SHP77 treated with DMSO at 0.1 percent for 48 hours (cell line): Measurements from ENCODE around the gene SPR.
A peak's percentile ranks its signal among the peaks of the same experiment; 100 is the strongest.
"Not testable (repeated sequence)": the region's sequence is repeated elsewhere in the genome, so short reads cannot be mapped to it uniquely, and the experiment has no call there.

Experiments
- DNase-seq: peaks from one replicate; lab custom pipeline; 2025; lab: John Stamatoyannopoulos, UW

SPR gene

DNA sequence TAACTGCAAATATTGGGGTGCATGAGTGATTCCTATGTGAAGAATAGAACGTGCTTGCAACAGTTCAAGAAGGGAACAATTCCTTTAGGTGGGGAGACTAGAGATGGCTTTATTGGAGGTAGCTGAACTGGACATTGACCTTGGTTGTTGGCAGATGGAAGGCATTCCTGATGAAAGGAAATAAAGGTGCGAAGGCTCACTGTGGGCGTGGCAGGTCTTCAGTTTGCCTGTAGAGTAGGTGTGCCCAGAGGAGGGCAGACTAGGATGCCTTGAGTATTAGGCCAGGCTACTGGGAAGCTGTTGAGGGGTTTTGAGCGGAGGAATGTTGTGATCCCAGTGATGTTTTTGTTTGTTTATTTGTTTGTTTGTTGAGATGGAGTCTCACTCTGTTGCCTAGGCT is 2.8 kb downstream of the SPR start:
- DNase-seq: no peak

DNA sequence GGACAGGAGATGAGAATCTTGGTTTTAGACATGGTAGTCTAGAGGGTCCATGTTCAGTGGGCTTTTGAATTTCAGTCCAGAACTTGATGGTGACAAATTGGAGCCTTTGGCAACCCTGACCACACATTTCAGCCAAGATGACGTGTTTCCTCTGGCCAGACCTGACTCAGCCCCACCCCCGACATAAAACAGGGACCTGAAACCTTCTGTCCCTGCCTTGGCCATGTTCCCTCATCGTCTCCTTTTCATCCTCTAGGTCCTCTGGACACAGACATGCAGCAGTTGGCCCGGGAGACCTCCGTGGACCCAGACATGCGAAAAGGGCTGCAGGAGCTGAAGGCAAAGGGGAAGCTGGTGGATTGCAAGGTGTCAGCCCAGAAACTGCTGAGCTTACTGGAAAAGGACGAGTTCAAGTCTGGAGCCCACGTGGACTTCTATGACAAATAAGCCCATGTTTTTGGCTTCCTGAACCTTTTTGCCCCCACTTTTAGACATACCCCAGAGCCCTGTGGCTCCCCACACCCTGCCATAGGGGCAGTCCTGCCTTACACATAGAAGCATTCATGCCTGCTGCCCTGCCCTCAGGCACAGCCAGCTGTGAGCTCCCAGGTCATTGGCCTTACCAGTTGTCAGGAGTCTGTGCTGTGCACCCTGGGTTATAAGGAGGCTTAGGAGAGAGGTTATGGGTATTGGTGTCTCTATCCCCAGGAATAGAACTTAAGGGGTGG is 4.0 kb downstream of the SPR start:
- DNase-seq: no peak

DNA sequence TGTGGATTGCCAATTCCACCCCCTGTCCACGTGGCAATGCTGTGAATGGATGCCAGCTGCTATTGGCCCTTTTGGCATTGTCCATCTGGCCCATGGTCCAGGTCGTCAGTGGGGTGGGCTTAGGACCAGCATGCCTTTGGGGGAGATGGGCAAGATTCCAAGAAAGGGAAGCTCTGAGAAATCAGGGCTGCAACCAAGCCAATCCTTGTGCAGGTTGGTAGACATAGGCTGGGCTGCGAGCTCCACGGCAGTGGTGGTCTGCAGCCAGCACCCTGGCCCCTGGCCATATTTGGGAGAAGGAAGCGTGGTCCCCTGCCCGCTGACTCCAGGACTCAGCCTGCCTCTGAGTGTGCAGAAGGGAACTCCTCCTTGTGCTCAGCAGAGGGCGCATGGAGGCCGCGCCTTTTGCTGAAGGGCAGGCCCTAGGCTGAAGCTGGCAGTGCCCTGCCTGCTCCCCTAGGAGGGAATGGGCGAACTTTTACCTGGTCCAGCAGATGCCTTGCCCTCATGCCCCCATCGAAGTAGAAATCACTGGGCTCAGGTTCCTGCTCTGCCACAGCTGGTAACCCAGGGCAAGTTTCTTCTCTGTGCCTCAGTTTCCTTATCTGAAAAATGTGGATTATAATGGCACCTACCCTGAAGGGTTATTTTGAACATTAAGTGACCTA is 5.4 kb downstream of the SPR start:
- peak; percentile 22 for DNase-seq

DNA sequence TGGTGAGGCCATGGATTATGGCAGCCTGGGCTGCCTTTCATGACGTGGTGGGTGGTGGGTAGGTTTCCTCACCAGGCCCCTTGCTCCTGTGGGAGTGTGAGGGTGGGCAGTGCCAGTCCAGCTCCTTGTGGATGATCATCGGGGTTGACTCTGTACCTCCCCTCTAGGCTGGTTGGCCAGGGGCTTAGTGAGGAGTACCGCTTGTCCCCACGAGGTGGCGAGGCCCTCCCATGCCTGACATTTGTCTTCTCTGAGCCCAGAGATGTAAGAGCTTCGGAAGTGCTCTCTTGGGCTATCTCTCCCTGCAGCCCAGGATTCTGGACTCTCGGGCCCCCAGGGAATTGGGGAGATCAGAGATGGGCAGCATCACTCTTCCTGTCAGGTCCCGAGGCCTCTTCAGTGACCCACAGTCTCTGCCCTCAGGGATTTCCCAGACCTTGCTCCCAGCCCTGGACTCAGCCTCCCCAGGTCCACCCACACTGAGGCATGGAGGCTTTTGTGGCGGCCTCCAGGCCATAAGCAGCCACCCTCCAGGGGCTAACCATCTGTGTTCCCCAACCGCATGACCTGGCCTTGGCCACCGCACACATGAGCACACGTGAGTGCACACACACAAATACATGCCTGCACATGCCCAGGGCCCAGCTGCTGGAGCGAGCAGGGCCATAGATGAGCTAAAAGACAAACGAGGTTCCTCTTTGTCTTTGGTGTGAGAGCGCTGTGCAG is 6.5 kb downstream of the SPR start:
- peak; percentile 37 for DNase-seq

DNA sequence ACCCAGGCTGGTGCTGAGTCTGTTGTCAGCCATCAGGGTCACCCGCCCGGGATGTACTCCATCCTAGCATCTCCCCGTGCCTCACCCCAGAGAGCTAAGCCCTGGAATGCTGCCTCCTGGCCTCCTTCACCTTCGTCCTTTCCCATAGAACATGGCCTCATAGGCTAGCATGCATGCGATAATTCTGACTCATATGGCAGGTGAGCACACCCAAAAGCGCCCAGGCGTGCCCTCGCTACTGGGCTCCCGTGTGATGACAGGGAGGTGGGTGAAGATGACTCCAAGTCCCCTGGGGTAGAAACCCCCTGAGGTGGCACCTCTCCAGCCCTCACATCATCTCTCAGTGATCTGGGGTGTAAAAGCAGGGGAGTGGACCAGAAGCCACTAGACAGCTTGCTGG is 7.3 kb downstream of the SPR start:
- no peak for DNase-seq

DNA sequence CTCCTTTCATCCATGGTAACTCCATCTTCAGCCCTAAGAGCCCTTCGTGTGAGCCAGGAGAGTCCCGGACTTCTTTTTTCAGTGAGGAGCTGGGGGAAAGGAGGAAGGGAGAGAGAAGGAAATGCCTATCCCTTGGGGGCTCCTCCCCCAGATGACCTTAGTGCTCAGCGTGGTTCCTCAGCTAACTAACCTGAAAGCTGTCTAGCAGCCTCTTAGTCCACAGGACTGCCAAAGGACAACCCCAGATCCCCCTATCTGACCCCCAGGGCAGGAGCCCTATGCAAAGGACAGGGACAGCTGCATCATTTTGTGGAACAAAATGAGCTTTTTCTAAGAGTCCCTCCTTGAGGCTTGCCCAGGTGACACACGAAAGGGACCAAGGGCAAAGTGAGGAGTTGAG is 7.9 kb downstream of the SPR start:
- no peak for DNase-seq

DNA sequence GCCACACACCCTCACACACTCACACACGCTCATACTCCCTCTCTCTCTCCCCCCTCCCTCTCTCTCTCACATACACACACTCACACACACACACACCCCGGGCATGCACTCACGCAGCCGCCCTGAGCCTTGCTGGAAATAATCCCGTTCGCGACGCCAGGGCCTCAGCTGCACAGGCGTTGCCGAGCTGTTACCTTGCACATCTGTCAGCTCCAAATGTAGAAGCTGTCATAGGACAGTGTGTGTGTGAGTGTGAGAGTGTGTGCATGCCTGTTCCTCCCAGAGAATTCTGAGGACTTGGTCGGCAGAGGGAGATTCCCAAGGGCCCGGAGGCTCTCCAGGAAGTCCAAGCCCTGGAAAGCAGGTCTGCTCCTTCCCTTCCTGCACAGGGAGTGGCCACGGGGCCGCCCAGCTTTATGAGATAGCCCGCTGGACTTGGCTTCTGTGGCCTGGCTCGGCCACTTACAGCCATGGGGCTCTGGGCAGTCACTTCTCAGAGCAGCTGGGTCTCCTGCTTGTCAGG is 8.6 kb downstream of the SPR start:
- no peak for DNase-seq

DNA sequence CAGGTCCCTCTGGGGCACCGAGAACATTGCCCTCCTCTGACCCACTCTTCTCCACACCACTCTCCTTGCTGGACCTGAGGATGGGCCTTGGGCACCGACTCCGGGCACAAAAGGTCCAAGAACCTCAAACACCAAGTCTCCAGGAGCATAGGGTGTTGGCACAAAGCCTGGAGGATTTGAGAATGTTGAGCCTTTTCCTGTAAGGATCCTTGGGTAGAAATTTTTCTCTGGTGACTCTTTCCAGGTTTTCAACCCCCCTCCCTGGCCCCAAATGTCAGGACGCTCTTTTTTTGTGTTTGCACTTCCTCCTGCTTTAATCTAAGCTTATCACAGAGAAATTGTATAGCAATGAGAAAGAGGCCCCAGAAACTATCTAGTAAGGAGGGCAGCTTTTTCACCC is 9.2 kb downstream of the SPR start:
- no peak for DNase-seq

DNA sequence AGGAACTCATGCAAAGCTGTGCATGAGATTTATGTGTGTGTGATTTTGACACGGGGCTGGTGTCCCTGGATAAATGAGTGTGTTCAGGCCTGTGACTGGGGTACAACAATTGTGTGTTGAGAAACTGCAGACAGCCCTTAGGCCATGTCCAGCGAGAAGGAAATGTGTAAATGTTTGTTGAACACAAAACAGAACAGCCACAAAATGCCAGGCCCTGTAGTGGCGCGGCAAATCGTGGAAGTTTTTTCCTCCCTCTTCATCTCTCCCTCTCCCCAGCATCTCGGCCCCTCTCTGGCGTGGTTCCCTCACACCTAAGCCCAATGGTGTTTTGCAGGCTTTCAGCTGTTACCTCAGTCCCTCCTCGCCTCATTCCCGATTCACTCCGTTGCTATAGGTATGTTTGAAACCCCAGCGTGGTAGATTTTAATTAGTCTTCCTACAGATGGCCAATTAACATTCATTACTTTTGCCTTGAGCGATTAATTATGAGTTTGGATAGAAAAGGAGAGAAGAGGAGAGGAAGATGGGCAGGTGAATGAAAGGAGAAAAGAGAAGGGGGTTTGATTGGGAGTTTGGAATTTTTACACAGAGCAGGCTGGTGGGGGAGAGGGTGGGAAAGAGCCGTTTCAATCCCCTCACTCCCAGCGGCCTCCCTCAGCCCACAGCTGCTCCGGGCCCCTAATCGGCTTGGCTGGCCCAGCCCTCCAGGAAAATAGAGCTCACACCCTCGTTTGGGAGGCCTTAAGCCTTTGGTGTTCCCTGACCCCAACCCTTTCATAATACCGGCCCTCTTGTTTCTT is 10.8 kb downstream of the SPR start:
- DNase-seq: no peak

DNA sequence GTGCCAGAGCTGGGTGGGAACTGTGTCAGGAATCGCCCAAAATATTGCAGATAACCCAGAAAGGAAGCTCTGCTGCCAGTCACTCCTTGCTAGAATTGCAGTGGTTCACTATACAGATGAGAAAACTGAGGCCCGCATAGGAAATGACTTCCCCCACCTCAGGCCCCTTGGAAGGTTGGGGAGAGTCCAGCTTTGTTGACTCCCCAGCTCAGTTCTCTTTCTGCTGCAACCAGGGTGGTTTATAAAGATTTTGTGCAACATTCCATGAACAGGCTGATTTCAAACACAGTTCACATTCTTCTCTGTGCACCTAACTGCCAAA is 11.3 kb downstream of the SPR start:
- DNase-seq: no peak

DNA sequence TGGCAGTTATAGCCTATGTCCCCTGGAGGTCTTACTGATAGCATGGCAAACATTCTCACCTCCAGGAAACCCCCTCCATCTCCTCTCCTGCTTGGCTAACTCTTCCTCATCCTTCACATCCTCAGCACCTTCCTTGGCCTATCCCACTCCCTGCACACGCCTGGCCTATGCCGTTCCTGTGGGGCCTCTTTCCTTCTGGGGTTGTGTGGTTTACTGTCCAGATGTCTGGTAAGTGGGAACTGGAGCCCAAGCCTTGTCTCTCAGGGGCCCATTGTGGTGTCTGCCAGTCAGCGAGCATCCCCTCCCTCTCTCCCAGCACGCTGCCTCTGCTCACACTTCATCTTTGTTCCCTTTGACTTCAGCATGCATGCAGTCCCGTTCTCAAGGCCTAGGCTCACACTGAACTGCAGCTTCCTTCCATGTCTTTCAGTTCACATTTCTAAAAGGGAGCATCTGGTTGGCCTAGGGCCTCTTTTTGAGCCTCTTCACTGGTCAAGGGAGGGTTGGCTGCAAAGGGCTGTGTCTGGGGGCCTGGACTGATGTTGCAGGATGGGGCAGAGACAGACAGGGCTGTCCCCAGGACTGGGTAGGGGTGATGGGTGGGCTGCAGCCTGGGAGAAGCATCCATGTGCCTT is 13.1 kb downstream of the SPR start:
- no peak for DNase-seq

DNA sequence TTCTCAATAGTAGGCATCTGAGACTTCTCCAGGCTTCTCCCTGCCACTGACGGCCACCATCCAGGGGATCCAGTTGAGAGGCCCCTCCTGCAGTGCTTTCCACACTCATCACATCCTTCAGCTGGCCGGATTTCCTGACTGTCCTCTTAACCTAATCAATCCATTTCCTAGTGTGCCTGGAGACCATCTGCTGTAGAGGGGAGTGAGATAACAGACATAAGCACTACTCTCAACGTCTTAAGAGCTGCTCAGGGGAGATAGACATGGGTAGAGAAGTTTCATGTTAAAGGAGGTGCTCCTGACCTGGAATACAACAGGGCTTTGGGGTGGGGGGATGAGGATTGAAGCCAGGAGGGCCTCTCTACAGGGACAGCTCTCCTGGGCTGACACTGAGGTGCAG is 14.2 kb downstream of the SPR start:
- DNase-seq: no peak

DNA sequence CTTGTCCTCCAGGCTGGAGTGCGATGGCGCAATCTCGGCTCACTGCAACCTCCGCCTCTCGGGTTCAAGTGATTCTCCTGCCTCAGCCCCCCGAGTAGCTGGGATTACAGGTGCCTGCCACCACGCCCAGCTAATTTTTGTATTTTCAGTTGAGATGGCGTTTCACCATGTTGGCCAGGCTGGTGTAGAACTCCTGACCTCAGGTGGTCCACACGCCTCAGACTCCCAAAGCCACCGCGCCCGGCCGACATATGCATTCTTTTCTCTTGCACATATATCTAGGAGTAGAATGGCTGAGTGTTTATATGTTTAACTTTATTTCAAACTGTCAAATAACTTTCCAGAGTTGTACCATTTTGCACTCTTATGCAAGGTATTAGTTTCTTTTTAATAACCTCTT is 20.2 kb downstream of the SPR start:
- DNase-seq: not testable (repeated sequence)

DNA sequence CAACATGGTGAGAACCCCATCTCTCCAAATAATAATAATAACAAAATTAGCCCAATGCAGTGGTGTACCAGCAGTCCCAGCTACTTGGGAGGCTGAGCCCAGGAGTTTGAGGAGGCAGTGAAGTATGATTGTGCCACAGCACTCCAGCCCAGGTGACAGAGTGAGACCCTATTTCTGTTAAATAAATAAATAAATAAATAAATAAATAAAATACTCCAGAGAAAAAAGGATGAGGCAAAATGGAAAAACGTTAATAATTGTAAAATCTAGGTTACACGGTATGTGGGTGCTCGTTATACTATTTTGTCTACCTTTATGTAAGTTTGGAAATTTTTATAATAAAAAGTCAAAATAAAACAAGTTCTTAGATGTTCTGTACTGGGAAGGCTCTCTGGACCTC is 21.5 kb downstream of the SPR start:
- DNase-seq: no peak

DNA sequence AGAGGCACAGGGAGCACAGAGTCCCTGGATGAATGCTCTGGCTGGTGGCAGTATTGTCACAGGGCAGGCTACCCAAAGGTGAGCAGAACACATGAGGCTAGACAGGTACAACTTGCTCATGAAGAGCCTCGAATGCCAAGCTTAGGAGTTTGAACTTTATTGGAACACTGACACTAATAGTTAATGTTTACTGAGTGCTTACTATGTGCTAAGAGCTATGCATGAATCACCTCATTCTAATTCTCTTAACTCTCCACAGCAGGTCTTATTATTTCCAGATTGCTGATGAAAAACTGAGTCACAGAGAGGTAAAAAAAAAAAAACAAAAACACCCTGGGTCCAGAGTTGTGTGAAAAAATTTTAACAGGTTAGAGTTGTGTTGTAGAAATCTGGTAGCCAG is 24.0 kb downstream of the SPR start:
- no peak for DNase-seq

DNA sequence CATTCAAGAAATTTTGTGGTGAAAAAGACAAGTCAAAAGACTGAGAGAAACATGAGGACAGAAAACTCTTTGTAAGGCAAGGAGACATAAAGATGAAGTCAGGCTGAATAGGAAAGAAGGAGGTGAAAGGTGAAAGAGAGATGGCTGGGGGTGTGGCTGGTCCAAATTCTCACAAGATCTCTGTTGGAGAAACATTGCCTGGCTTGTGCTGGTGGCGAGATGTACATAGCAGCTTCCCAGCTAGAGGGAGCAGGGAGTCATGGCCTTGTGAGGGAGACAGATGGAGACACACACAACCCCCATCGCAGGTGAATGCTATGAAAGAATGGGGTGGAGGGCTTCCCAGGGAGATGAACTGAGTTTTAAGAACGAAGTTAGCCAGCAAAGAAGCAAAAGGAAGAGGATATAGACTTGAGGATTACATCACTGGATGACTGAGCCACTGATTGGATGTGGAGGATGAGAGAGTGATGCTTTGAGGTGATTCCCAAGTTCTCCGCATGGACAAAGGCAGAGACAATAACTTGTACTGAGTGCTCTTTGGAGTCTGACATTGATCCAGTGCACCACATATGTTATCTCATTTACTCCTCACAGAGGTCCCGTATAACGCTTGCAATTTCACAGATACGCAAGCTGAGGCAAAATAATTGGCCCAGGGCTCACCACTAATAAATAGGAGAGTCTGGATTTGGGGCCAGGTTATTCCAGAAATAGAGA is 26.4 kb downstream of the SPR start:
- no peak for DNase-seq

DNA sequence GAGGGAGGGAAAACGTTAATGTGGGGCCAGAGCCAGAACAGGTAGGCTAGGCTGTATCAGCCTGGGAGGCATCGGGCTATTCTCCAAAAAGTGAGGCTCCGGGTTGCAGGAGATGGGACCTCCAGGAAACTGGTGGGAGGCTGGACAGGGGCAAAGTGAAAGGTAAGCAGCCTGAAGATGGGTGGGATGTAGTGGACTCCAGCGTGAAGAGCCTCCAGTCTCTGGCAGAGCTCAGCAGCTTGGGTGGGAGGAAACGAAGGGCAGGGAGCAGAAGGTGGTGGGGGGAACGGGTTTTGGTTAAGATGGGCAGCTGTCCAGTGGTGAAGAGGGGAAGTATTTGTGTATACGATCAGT is 27.0 kb downstream of the SPR start:
- no peak for DNase-seq

DNA sequence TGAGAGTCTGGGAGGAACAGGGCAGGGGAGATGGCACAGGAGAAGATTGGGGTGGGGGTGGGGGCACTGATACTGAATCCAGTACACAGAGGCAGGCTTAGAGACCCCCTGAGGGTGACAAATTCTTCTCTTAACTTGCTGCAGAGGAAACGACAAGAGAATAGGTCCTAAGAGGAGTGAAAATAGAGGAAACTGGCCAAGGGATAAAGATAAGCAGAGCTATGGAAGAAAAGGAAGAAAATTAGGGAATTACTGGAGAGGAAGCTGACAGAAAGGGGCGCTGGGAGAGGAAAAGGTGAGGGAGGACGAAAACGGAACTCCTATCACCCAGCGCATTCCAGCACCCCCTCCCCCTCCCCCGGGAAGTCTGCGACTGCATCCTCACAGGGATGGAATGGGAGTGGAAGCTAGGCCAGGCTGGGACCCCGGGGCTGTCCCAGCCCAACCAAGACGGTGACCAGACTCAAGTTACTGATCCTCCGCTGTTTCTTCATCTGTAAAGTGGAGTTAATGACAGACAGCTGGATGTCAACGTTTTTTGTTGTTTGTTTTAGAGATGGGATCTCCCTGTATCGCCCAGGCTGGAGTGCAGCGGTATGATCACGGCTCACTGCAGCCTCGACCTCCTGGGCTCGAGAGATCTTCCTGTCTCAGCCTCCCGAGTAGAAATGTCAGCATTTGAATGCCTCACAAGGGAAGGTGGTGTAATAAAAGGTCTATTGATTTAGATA is 27.5 kb downstream of the SPR start:
- DNase-seq: no peak

DNA sequence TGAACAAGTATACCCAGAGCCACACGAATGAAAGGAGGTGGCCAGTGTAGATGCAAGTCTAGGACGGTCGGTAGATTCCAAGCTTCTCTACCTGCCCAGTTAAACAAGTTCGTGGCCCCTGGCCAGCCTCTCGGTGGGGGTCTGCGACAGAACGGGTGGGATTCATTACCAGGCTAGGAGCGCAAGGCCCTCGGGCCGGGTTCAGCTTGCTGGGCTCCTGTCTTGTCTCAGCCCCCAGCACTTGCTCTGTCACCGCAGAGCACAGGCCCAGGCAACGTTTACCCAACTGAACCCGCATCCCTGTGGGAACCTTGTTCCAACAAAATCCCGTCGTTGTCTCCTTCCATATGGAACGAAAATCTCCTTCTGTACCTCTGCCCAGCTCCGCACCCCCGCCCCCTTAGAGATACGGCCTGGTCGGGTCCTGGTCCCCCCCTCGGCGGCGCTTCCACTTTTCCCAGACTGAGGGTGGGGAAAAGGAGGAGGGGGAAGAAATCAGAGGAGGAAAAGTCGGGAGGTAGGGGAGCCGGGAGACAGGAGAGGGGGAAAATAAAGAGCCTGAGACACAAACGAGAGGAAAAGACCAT is 28.2 kb downstream of the SPR start:
- no peak for DNase-seq
